Natural killer cell treated with Interleukin-12 subunit alpha and Interleukin-12 subunit beta and Interleukin-15 and Interleukin-18, amount 100 ng/mL, for 72 hours (primary cell): ENCODE data around the gene NEDD4. TPM values are rescaled to one million over a fixed set of nuclear protein-coding genes. Genes with fewer than 3 reads are reported as not detected.
"Not testable (repeated sequence)": the region's sequence is repeated elsewhere in the genome, so short reads cannot be mapped to it uniquely, and the experiment has no call there.

Source experiments
- ATAC-seq, 2 donors: fragments of 150-1000 bp; cut with Tn5 transposase in 1 of 2; sonication (Bioruptor Pico), chemical (Tn5 transposase) in 1 of 2; 2 replicates each; pipeline ENCODE4 v1.10.0; 2021
- DNase-seq: peaks from one replicate; pipeline ENCODE4 v3.0.0; 2022; ENCODE audit warnings: low spot score
- H3K27ac Mint-ChIP-seq, 2 donors: 1 replicate in 1 of 2; 2 replicates in 1 of 2; pipeline ENCODE4 v1.8.0; 2022; ENCODE audit warnings: mixed read lengths in 2 of 2, mild to moderate bottlenecking in 1 of 2, moderate library complexity in 1 of 2
- H3K27me3 Mint-ChIP-seq, 2 donors: 1 replicate in 1 of 2; 2 replicates in 1 of 2; pipeline ENCODE4 v1.8.0; 2022; ENCODE audit warnings: mixed read lengths in 2 of 2
- H3K36me3 Mint-ChIP-seq: one replicate; pipeline ENCODE4 v1.8.0; 2022; ENCODE audit warnings: mixed read lengths
- H3K4me1 Mint-ChIP-seq, 2 donors: 1 replicate in 1 of 2; 2 replicates in 1 of 2; pipeline ENCODE4 v1.8.0; 2022; ENCODE audit warnings: low read depth in 2 of 2, mixed read lengths in 2 of 2, mild to moderate bottlenecking in 1 of 2
- H3K4me3 Mint-ChIP-seq: one replicate; pipeline ENCODE4 v1.8.0; 2022; ENCODE audit warnings: mixed read lengths
- H3K9me3 Mint-ChIP-seq: 2 replicates; pipeline ENCODE4 v1.8.0; 2022; ENCODE audit warnings: mixed read lengths
- total RNA-seq, 2 donors: library from RNA; stranded (reverse); gene quantifications; one replicate each; pipeline ENCODE4 v1.2.3, GENCODE V29; 2022

NEDD4 gene
- total RNA-seq, 2 donors from 2014 or later = 14.9 to 22.7 TPM

DNA sequence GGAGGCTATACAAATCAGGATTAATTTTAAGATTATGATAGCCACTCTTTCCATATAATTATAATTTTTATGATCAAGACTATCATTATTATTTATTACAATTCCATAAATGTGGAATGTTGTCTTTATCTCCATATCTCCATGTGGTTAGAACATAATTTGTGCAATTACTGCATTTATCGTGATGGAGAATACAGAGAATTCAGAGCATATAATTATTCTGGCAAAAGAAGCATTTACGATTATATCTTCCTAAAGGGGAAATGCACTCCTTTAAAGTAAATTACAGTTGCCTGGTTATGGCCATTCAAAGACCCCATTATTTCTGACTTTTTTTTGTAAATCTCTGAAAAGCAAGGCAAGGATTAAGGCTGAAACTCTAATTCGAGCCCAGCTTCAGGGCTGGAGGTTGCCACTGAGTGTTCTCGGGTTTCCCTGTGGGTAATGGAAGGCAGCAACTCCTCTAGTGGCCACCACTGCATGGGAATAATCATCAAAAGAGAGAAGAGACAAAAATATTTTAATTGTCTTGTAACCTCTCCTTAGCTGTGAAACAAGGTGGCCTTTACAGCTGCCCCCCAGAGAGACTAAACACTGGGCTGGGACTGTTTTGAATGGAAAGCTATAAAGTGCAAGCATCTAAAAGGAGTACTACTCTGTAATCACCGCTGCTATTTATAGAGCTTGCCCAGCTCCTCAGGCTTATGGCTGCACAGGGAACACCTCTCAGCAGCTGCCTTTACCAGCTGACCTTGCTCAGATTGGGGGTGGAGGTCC, 190.6 kb downstream of the NEDD4 start:
- Mint-ChIP-seq H3K4me3 (no peak overlapping the region), H3K27ac (no peak overlapping the region), H3K9me3 (no peaks in the 10 kb centered on the region), H3K4me1 (no peaks in the 10 kb centered on the region), H3K36me3 (no peaks in the 10 kb centered on the region), H3K27me3 (peaks cover 18 to 50% of the 10 kb centered on the region in 2 donors)
- DNase-seq (no peak), ATAC-seq (no peak)

GRCh38 chr15:55800216-55800615, 193.2 kb downstream of the NEDD4 start:
- Mint-ChIP-seq H3K27ac (no peak overlapping the region), H3K9me3 (no peaks in the 10 kb centered on the region), H3K36me3 (no peaks in the 10 kb centered on the region), H3K4me1 (no peaks in the 10 kb centered on the region), H3K4me3 (no peak overlapping the region), H3K27me3 (peaks cover 27 to 50% of the 10 kb centered on the region in 2 donors)
- no peak for ATAC-seq
- no peak for DNase-seq

DNA sequence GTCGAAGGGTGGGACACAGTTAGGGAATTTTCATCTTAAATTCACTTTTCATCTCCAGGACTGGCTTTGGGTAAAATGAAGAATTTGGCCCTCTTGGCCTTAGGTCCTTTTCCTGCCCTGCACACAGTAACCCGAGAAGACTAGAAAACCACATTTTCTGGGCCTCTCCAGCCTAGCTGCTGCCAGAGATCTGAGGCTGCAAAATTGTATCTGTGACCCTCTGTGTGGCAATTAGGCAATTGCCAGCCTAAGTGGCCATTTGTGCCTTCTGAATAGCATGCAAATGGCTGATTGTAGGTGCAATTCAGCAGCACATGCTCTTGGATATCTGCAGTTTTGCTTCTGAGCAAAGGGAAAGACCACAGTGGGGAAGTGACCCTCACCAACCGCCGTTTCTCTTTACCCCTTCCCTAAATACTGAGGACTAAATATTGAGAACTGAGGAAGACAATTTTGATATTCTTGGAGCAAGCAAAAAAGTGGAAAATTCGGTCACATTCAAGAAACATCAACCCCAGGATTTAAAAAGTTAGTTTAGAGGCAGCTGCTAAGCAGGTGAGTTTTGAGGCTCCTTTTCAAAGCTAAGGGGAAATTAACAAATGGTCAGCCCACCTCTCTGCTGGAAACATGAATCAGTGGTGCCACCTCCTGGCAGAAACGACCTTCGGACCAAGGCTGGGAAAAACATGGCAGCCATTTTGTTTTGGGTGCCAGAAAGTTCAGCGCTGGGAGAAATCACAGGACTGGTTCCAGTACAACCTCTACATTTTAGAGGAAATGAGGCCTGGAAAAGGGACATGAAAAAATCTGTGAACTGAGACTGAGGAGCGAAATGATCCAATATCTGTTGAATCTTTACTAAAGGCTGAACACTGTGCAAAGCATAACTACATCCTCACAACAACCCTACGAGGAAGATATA, 193.9 kb downstream of the NEDD4 start:
- Mint-ChIP-seq H3K36me3 (no peaks in the 10 kb centered on the region), H3K27ac (no peak overlapping the region), H3K27me3 (peaks cover 26 to 44% of the 10 kb centered on the region in 2 donors), H3K4me1 (no peaks in the 10 kb centered on the region), H3K9me3 (no peaks in the 10 kb centered on the region), H3K4me3 (no peak overlapping the region)
- DNase-seq = no peak
- ATAC-seq = no peak

DNA sequence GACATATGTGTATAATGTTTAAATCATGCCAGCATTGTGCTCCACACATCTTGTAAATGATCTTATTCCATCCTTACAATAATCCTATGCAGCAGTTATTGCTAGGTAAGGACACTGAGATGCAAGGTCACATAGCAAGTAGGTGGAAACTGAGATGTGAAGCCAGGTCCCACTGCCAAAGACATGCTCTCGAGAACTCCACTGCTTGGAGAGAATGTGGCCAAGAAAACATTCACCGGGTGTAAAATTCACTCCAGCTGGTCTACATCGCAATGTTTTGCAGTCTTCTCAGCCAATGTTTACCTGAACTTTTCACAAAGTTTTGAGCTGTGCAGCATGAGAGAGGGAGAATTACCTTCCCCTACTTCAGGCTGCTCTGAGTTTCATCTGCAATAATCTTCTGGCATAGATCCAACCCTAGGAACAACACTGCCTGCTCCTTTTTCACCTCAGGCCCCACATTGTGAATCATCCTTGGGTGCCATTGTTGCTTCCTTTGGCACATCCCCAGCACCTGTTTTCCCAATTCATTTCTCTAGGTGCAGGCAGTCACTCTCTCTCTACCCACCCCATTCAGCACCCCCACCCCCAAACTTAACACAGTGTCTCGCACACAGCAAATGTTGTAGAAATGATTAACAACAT, 197.0 kb downstream of the NEDD4 start:
- peaks cover 23 to 31% of the 10 kb centered on the region in 2 donors for H3K27me3 Mint-ChIP-seq

DNA sequence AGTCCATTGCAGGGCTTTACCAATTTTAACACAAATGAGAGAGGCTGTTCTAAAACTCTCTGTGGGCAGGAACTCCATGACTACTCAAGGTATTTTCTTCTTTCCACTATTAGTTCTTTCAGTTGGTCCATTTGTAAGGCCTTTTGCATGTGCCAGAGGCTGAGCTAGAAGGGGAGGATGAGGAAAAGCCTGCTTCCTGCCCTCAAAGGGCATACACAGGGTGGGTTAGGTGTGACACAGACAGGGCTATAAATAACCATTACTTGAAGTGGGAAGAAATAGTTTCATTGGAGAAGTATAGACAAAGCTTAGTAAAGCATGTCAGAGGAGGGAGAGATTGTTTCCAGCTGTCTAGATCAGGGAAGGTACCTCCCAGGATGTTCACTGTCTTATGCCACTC, 198.4 kb downstream of the NEDD4 start:
- ATAC-seq (no peak), DNase-seq (no peak)

More for the DNA sequence above, 197.0 kb downstream of the NEDD4 start:
- no peak overlapping the region for H3K4me3 Mint-ChIP-seq
- no peaks in the 10 kb centered on the region for H3K9me3 Mint-ChIP-seq
- H3K27ac Mint-ChIP-seq = no peak overlapping the region
- no peak for DNase-seq
- no peak for ATAC-seq
- no peaks in the 10 kb centered on the region for H3K36me3 Mint-ChIP-seq
- H3K4me1 Mint-ChIP-seq = no peaks in the 10 kb centered on the region

GRCh38 chr15:55791551-55792400, 201.6 kb downstream of the NEDD4 start:
- H3K27me3 Mint-ChIP-seq = peaks cover 23 to 26% of the 10 kb centered on the region in 2 donors
- DNase-seq = no peak
- no peak overlapping the region for H3K27ac Mint-ChIP-seq
- no peak overlapping the region for H3K4me3 Mint-ChIP-seq
- no peaks in the 10 kb centered on the region for H3K36me3 Mint-ChIP-seq
- H3K9me3 Mint-ChIP-seq = no peaks in the 10 kb centered on the region
- ATAC-seq = no peak
- H3K4me1 Mint-ChIP-seq = no peaks in the 10 kb centered on the region

More for the DNA sequence above, 198.4 kb downstream of the NEDD4 start:
- H3K4me1 Mint-ChIP-seq = no peaks in the 10 kb centered on the region
- H3K9me3 Mint-ChIP-seq = no peaks in the 10 kb centered on the region
- no peaks in the 10 kb centered on the region for H3K36me3 Mint-ChIP-seq
- H3K27me3 Mint-ChIP-seq = peaks cover 23 to 27% of the 10 kb centered on the region in 2 donors
- no peak overlapping the region for H3K27ac Mint-ChIP-seq
- no peak overlapping the region for H3K4me3 Mint-ChIP-seq

DNA sequence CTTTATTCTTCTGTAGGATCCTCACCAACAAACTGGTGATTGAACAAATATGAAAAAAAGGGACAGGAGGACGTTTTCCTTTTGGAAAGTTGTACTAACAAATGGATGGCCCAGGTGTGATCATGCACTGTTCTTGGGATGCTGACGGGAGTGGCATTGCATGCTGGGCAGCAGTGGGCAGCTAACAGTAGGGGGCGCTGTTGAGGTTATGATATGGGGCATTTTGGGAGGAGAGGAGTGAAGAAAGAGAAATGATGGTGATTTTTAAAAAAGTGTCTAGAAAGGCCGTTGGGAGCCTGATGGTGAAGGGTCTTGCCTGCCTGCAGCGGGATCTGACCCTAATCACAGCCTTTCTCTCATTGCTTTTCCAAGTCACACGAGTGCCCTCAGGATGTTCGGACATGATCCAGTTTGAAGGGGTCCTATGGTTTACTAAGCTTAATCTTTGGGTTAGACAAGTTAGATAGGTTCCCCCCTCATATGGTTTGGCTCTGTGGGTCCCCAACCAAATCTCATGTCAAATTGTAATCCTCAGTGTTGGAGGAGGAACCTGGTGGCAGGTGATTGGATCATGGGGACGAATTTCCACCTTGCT, 204.2 kb downstream of the NEDD4 start:
- Mint-ChIP-seq H3K27me3 (peaks cover 4 to 15% of the 10 kb centered on the region in 2 donors), H3K36me3 (no peaks in the 10 kb centered on the region), H3K4me1 (no peaks in the 10 kb centered on the region), H3K4me3 (no peak overlapping the region), H3K9me3 (no peaks in the 10 kb centered on the region), H3K27ac (no peak overlapping the region)
- DNase-seq = no peak
- no peak for ATAC-seq

GRCh38 chr15:55786341-55786740, 207.1 kb downstream of the NEDD4 start:
- Mint-ChIP-seq H3K27me3 (peaks cover 8 to 29% of the 10 kb centered on the region in 2 donors), H3K36me3 (no peaks in the 10 kb centered on the region), H3K4me3 (no peak overlapping the region), H3K9me3 (no peaks in the 10 kb centered on the region), H3K27ac (no peak overlapping the region), H3K4me1 (no peaks in the 10 kb centered on the region)
- DNase-seq = no peak
- no peak for ATAC-seq

DNA sequence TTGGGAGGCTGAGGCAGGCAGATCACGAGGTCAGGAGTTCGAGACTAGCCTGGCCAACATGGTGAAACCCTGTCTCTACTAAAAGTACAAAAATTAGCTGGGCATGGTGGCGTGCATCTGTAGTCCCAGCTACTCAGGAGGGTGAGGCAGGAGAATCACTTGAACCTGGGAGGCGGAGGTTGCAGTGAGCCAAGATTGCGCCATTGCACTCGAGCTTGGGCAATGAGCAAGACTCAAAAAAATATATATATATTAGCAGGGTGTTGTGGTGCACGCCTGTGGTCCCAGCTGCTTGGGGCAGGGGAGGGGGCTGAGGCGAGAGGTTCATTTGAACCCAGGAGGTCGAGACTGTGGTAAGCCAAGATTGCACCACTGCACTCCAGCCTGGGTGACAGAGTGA, 207.8 kb downstream of the NEDD4 start:
- not testable (repeated sequence) for ATAC-seq, H3K9me3 Mint-ChIP-seq, DNase-seq, H3K4me1 Mint-ChIP-seq, H3K27ac Mint-ChIP-seq, H3K4me3 Mint-ChIP-seq, H3K36me3 Mint-ChIP-seq
- peaks cover 8 to 29% of the 10 kb centered on the region in 2 donors for H3K27me3 Mint-ChIP-seq

DNA sequence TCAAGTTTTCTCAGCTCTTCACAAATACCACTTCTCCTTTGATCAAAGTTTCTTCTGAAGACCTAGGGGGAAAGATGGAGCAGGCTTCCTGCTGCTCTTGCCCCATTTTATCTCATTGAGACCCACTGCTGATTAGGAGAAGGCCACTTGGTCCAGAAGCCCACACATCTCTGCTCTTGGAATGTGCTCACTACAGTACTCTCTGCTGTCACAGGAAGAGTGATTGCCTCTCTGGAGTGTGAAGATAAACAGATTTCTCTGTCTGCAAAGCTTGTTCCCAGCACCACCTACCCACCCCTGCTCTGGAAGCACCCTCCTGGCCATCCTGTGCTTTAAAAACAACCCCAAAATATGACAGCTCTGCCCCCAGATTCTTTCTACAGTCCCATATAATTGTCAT, 209.1 kb downstream of the NEDD4 start:
- ATAC-seq = no peak
- peaks cover 15 to 42% of the 10 kb centered on the region in 2 donors for H3K27me3 Mint-ChIP-seq
- no peak for DNase-seq
- H3K4me1 Mint-ChIP-seq = no peaks in the 10 kb centered on the region
- no peak overlapping the region for H3K27ac Mint-ChIP-seq
- H3K36me3 Mint-ChIP-seq = no peaks in the 10 kb centered on the region
- H3K9me3 Mint-ChIP-seq = no peaks in the 10 kb centered on the region
- H3K4me3 Mint-ChIP-seq = no peak overlapping the region

- Mint-ChIP-seq H3K27ac (no peak overlapping the region), H3K36me3 (no peaks in the 10 kb centered on the region), H3K4me3 (no peak overlapping the region), H3K27me3 (peaks cover 18 to 49% of the 10 kb centered on the region in 2 donors), H3K4me1 (no peaks in the 10 kb centered on the region), H3K9me3 (no peaks in the 10 kb centered on the region)
- no peak for ATAC-seq
- DNase-seq = no peak
Observed at GRCh38 chr15:55782901-55783300, 210.5 kb downstream of the NEDD4 start.

- Mint-ChIP-seq H3K9me3 (no peaks in the 10 kb centered on the region), H3K36me3 (no peaks in the 10 kb centered on the region), H3K4me1 (no peaks in the 10 kb centered on the region), H3K4me3 (no peak overlapping the region), H3K27ac (no peak overlapping the region), H3K27me3 (peaks cover 22 to 46% of the 10 kb centered on the region in 2 donors)
- ATAC-seq (no peak), DNase-seq (no peak)
Observed at GRCh38 chr15:55780292-55780691, 213.1 kb downstream of the NEDD4 start.

DNA sequence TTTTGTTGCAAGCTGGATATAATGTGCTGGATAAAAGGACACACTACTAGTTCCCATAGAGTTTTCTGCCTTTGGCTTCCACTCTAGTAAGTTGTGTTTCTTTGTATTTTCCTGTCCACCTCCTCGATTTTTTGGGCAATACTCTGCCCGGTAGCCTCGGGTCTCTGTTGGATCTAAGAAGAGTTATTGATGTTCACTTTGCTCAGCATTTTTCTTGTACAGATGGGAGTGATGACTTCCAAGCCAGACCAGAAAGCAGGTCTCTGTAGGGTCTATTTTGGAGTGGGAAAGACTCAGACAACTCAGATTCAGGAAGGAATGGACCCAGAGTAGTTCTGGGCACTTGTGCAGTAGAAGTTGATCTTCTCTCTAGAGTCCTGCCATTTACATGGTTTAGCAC, 214.5 kb downstream of the NEDD4 start:
- Mint-ChIP-seq H3K36me3 (no peaks in the 10 kb centered on the region), H3K9me3 (no peaks in the 10 kb centered on the region), H3K4me1 (no peaks in the 10 kb centered on the region), H3K4me3 (no peak overlapping the region), H3K27me3 (peaks cover 25 to 43% of the 10 kb centered on the region in 2 donors), H3K27ac (no peak overlapping the region)
- ATAC-seq (no peak), DNase-seq (no peak)
